ENCODE measurements around the gene BRINP1.

BRINP1 gene

DNA sequence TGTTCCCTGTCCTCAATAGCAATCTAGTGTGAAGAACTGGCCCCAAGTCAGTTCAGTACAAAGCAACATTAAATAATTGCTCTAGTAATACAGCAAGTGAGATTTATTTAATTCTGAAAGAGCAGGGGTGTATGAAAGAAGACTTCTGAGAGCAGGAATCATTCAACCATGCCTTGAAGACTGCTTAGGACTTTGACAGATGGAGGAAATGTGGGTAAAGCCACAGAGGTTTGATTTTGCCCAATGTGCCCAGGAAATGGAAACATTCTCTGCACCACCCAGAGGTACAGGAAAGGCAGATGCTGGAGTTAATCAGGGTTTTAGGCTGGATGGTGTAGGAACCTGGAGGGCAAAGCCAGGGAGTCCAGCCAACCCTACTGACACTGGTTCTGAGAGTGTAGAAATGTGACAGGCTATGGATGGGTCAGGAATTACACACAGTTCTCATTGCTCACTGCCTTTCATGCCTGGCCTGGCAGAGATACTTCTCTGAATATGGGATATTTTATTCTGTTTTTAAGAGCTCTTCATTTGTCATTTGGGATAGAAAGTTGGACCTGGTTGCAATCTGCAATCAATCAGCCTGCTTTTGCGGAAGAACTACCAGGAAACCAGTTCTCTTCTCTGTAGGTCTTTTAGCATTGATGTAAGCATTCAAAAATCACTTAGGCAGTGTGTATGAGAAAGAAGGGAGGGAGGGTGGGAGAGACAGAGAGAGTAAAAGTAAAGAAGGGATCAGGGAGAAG, 88.3 kb downstream of the BRINP1 start:
- no peak for DNase-seq

- DNase-seq: no peak
Observed at GRCh38 chr9:119278171-119278570, 91.1 kb downstream of the BRINP1 start.

GRCh38 chr9:119273984-119274665, 95.1 kb downstream of the BRINP1 start:
- DNase-seq: peak; percentile 11

- DNase-seq: peak; percentile 16
Observed at GRCh38 chr9:119273325-119273904, 95.8 kb downstream of the BRINP1 start.

- no peak for DNase-seq
Observed at GRCh38 chr9:119272500-119273211, 96.6 kb downstream of the BRINP1 start.

DNA sequence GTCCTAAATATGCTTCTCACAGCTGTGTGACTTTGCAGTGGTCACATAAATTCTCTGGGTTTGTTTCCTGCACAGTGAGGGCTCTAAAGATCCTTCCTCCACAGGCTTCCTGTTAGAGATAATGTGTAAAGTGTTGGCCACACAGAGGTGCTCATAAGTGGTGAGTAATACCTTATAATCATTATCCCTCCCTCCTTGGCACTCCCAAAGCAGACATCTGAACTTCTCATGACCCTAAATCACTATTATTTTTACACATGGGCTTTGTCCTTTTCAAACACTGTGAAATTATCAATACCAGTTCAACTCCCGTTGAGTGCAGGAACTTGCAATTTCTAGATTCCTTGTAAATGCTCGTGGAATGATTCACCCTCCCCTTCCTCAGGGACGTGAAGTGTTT, 100.2 kb downstream of the BRINP1 start:
- no peak for DNase-seq

DNA sequence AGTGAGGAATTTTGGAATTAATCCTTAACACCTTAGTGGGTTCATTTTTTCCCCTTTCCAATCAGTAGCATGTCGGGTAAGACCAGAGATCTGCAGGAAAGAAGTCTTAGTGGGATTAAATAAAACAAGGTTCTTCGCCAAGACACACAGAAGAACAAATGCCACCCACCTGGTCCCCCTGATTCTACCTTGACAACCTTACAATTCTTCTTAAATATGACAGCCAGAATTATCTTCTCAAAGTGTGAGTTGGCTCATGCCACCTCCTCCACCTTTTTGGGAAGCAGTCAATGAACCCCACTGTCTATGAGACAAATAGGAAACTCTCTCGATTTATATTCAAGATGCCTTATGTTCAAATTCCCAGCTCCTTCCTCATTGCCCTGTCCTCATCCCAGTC, 105.1 kb downstream of the BRINP1 start:
- no peak for DNase-seq

- no peak for DNase-seq
Observed at GRCh38 chr9:119257592-119257991, 111.6 kb downstream of the BRINP1 start.

DNA sequence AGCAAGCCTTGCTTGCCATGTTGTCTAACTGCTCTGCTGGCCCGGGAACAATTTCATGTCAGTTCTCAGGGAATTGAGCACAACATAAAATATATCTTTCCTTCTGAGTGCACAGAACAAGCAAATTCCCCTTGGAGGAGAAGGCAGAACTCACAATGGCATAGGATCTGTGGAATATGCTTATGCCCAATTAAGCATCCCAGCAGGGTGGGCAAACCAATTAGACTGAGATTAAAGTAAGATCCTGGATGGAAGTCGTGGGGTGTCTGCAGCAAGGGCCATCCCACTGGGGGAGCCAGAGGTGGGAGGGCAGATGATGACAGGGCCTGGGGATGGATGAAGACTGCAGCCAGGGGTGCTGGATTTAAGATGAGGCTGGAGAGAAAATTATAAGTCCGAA, 114.1 kb downstream of the BRINP1 start:
- peak; percentile 1 for DNase-seq

DNA sequence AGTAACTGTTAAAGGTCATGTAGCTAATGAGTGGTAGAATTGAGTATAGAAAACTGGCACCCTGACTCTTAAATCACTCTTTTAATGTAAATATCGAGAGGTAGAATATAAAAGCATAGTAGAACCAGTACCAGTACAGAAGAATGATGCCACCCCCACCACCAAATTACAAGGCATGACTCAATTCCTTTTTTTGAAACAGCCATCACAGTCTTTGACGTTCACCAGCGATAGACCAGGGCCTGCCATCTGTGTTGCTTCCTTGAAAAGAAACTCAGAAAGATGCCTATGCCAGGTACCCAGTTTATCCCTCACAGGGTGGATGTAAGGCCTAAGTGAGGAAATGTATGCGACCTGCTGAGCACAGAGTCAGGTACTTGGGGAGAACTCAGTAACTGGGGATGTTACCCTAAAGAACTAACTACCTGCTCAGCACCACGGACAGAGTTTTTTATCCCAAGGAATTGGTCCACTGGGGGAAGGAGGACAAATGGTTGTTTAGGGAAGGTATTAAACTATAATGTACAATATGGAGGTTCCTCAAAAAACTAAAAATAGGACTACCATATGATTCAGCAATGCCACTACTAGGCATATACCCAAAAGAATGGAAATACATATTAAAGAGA, 116.5 kb downstream of the BRINP1 start:
- no peak for DNase-seq

DNA sequence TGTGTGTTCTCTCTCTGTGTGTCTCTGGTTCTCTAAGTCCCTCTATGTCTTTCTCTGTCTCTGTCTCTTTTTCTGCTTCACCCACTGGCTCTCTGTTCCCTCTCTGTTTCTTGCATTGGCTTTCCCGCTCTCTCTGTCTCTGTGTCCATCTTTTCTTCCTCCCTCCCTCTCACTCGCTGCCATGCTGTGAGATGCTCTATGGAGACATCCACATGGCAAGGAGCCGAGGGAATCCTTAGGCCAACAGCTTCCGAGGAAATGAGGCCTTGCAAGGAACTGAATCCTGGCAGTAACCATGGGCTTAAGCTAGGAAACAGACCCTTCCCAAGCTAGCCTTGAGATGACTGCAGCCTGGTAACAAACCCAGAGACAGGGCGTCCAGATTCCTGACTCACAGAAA, 117.3 kb downstream of the BRINP1 start:
- DNase-seq: no peak

DNA sequence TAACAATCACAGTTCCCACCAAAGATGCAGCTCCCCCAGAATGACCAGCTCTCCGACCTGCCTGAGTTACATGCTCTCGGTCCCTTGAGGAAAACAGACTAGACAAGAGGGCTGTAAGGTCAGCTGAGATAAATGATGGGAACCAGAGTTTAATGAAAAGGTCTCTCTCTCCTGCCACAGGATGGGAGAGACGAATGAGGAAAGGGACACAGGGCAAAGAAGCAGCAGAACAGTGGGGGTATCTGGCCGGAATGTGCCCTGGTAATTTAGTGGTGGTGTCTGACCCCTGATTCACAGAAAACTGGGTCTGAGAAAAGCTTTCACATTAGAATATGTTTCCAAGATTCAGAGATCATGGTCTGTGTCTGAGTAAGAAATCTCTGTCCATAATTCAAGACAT, 118.5 kb downstream of the BRINP1 start:
- DNase-seq: no peak

DNA sequence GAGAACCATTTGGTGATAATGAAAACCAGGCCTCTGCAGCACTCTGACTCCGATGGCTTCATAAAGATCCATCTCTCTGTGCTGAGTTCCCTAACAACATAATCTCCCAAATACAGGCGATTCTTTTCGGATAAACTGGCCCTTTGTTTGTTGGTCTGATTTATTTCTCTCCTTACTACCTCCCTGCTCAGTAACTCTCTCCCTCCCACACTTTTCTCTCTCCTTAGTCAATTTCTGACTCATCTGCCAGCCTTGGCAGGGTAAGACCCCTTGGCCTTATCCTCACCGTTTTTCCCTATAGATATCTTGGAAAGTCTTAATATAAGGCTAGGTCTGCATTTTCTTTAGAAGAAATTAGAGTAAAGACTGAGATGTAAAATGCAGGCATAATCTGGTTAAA, 128.7 kb downstream of the BRINP1 start:
- DNase-seq: no peak

- DNase-seq: no peak
Observed at GRCh38 chr9:119234636-119235035, 134.6 kb downstream of the BRINP1 start.

DNA sequence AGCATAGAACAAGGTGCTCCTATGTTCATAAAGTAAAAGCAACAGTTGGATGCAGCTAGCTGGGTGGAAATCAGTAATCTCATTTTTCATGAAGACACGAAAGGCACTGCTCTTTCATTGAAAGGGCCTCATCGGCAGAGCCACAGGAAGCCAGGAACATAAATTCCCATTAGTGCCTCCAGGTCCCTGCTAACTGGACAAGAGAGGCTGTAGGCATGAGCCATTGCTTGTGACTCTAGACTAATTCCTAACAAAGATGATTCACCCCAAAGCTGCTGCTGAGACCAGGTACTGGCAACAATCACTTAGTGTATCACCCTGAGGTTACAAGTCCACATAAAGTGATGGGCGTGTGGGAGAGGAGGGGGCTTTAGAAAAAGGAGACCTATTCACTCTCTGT, 141.8 kb downstream of the BRINP1 start:
- no peak for DNase-seq

DNA sequence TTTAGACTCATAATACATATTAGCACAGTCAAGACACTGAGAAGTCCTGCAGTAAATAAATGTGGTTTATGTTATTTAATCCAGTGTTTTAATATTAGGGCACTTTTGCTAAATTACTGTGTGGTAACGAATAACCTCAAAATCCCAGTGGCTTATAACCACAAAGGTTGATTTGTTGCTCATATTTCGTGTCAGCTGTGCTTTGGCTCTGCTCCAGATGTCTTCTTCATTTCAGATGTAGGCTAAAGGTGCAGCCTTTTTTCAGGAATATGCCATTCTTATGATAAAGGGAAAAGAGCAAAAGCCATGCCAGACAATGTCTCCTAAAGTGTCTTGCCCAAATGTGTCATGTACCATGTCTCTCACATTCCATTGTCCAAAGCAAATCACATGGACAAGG, 144.8 kb downstream of the BRINP1 start:
- DNase-seq: no peak

- no peak for DNase-seq
Observed at GRCh38 chr9:119221276-119221675, 148.0 kb downstream of the BRINP1 start.

GRCh38 chr9:119218293-119218692, 150.9 kb downstream of the BRINP1 start:
- DNase-seq: no peak

DNA sequence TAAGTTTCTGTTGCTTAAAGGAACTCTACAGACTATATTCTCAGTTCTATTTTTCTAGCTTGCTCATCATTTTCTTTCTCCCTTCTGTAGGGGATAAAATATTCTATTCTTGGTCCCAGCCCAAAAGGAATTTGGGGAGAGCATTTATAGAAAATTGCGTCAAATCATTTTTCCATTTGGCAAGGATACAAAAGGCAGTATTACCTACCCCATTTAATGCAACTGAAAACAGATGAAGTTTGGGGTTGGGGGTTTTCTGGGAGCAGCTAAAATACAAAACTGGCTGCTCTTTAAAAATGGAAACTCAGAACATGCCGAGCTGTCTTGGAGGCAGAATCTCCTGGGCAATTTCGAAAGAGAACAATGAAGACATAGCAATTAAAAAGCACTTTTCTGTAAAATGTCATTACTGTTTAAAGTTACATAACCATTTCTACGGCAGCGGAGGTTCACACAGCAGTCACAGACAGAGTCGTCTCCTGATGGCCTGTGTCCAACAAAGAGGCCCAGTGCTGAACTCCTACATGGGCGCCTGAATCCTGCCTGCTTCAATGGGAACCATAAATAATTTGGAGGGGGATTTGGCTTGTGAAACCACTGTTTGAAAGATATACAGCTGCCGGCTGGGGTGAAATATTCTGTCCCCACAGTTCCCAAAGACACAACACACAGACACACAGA, 152.4 kb downstream of the BRINP1 start:
- DNase-seq: no peak

- no peak for DNase-seq
Observed at GRCh38 chr9:119215651-119216050, 153.6 kb downstream of the BRINP1 start.

- no peak for DNase-seq
Observed at GRCh38 chr9:119213471-119213870, 155.8 kb downstream of the BRINP1 start.

DNA sequence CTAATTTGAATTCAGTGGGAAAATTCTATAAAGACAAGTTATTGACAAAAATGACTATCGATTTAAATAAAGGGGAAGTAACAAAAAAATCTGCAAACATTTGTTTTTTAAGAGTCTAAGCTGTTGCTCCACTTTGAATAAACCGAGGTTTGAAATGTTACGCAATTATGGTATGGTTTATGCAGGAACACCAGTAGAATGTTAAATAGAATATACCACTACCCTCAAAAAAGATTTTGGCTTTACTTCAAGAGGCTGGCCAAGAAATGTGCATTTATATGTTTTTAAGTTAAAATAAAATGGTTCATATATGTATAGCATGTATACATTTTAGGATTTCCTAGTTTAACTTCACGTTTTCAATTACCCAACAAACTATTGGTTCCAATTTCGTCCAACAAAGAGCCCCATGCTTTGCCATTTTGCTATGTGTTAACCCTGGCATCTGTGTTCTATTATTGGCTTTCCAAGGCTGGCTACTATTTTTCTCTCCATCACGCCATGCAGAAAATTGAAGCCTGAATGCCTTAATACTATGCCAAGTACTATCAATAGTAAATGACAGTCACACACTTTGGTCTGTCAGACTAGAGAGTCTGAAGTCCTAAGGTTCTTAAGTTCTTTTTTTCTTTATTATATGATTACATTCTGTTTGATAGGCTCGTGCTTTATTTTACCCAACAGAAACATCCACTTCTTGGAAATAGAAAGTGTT, 171.2 kb downstream of the BRINP1 start:
- no peak for DNase-seq

All from NCI-H82 (cell line).